Stimulated activated CD4-positive, alpha-beta T cell treated with anti-CD3 and anti-CD28 coated beads, Interleukin-1b, Interleukin-23, amount 100 ng/mL, for 1 hour (primary cell): ENCODE data around the gene FAIM2.

Experiments used
- DNase-seq, 2 donors: peaks; one replicate each; pipeline ENCODE4 v3.0.0-alpha.2; 2020; ENCODE audit warnings: low read depth in 2 of 2

The FAIM2 gene

DNA sequence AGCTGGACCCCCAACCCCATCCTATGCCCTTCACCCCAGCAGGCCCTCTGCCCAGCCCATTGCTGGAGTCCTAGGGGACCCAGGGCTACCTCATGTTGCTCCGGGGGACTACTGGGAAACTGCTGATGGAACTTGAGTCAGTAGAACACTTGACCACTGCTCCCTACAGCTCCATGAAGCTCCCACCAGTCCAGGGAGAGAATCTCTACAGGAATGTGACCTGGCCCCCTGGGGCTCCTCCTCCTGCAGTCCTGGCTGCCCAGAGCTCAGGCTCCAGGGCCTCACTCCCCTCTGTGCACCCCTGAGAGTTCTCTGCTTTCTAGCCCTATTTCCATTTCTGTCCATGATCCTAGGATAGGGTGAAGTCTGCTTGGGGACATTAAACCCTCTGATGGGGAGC lies 36.0 kb upstream of the FAIM2 start:
- DNase-seq, result no peak

DNA sequence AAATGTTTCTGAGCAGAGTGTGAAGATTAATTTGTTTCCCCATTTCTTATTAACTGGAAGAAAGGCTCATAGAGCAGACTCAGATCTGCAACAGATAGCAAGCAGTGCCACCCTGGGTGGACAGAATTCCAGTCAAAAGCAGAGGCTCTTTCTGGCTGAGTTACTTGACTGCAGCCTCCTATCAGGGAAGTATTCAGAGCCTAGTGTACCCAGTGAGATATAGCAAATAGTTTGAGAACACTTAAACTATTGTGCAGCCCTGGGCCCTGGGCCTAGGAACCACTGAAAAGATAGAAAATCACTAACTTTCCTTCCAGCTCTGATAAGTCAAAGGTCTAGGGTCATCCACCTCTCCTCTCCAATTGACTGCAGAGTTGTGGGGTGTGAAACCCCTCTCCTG lies 35.6 kb upstream of the FAIM2 start:
- no peak for DNase-seq

DNA sequence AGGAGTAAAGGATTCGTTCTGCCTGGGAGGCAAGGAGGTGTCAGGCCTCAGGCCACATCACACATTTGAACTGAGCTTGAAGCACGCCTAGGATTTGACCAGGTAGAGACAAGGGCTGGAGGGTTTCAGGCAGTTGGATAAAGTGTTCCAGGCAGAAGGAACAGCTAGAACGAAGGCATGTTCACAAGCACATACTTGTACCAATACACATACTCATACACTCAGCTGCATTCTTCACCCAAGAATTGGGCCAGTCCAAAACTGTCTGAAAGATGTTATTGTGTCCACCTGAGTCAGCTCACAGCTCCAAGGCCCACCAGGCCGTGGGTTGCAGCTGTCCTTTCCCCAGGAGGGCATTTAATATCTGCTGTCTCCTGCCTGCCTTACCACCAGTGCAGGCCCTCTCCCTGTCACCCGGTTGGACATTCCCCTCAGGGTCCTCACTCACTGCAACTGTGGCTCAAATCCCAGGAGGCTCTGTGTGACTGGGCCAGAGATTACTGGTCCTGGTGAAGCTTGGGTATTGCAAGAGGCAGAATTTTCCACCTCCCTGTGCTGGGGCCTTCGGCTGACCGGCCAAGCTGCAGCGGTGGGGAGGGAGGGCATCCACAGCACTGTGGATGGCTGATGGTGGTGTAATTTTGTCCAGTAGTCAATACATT lies 34.1 kb upstream of the FAIM2 start:
- no peak for DNase-seq

DNA sequence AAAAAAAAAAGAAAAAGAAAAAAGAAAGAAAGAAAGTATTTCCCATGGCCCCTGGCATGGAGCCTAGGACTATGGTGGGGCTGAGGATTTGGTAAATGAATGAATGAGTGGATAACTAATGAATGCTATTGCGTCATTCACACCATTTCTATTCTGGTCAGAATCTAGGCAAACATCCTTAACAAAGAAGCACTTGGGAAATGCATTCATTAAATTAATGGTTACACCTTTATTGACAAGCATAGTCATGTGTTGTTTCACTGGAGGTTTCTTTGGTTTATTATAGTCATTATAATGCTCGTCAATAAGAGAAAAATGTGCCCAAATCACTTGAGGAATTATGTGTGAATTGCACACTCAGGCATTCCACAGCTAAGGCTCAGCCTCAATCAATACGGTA lies 33.2 kb upstream of the FAIM2 start:
- DNase-seq, result no peak

DNA sequence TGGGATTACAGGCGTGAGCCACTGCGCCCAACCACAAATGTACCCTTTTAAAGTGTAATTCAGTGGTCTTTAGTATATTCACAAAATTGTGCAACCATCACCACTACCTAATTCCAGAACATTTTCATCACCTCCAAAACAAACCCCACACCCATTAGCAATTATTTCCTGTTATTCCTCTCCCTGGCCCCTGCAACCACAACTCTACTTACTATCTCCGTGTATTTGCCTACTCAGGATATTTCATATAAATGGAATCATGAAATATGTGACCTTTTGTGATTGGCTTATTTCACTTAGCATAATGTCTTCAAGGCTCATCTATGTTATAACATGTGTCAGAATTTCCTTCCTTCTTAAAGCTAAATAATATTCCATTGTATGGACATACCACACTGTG lies 30.8 kb upstream of the FAIM2 start:
- DNase-seq, result no peak

DNA sequence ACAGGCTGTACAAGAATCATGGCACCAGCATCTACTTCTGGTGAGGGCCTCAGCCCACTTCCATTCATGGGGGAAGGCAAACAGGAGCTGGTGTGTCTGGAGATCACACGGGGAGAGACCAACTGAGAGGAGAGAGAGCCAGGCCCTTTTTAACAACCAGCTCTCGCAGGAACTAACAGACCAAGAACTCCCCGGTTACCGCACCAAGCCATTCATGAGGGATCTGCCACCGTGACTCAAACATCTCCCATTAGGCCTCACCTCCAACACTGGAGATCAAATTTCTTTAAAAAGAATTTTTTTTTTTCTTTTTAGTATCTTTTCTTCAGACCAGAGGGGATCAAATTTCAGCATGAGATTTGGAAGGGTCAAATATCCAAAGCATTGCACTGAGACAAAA lies 30.1 kb upstream of the FAIM2 start:
- no peak for DNase-seq

DNA sequence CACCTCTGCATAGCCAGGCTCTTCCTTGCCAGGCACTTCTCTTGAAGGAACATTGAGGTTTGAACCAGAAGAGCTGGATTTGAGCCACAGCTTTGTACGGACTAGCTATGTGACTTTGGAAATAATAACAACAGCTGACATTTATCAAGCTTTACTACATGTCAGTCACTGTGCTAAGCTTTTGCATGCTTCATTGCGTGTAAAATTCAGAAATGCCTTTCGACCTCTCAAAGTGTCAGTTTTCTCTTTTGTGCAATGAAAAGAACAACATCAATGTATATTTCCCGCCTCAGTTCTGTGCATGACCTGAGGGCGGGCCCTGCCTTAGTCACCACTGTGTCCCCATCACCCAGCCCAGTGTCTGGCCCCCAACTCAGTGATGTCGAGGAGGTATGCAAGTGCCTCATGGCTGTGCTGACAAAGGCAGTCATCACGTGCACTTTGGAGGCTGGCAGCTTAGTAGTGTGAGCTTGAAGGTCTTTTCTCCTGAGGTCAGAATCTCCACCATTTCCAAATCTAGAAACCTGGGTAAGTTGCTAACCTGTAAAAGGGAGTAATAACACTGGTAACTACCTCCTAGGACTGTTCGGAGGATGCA lies 28.9 kb upstream of the FAIM2 start:
- no peak for DNase-seq

DNA sequence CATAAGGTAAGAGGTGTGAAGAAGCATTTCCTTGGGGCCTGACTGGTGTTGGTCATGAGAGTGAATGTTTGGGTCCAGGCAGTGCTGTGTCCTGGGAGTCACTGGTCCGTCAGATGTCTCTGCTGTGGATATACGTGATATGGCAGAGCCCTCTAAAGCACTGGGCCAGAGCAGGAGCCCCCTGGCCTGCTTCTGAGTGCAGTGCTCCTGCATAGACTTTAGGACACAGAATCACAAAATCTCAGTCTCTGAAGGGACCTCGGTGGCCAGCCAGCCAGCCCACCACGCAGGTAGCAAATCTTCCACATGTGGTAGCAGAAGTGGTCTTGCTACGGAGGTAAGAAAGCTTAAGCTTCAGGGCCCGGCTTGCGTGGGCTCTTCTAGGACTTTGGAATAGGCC lies 28.3 kb upstream of the FAIM2 start:
- DNase-seq, result no peak

DNA sequence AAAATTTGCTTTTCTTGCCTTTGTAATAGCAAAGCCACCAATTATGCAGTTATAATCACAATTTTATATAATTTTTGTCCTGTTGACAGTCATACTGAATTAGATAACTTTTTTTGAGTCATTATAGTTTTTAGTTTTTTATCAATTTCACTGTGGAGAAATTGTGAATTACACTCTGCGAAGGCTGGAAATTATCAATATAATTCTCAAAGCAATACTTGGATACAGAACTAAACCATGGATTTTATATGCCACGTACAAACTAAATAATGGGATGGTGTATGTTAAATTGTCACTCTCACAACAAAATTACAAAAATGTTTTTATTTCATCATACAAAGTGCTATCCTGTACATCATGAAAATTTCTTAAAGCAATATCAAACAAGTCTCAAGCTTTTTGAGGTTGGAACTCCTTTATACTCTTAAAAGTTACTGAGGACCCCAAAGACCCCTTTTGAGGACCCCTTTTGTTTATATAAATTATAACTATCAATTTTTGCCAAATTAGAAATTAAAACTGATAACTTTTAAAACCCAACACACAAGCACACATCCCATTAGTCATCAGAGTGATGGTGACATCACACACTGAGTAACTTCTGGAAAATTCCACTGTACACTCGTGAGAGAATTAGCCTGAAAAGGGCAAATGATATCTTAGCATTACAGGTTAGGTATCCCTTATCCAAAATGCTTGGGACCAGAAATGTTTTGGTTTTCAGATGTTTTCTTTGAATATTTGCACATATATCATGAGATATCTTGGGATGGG lies 27.0 kb upstream of the FAIM2 start:
- no peak for DNase-seq

DNA sequence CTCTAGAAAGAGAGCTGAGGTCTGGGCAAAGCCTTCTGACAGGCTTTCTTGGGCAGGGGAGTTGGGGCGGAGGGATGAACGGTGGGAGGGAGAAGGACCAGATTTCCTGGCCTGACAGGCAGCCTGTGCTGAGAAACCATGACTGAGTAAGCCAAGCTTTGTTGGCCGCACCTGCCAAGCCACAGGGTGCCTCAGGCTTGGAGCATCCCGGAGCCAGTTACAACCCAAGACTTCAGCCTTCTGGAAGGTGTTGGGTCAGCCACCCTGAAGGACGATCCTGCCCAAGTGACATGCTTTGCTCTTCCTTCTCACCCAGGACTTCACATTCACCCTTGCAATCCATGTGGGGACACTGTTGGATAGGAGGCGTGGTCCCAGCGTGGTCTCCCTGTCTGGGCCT lies 25.9 kb upstream of the FAIM2 start:
- DNase-seq, result no peak

DNA sequence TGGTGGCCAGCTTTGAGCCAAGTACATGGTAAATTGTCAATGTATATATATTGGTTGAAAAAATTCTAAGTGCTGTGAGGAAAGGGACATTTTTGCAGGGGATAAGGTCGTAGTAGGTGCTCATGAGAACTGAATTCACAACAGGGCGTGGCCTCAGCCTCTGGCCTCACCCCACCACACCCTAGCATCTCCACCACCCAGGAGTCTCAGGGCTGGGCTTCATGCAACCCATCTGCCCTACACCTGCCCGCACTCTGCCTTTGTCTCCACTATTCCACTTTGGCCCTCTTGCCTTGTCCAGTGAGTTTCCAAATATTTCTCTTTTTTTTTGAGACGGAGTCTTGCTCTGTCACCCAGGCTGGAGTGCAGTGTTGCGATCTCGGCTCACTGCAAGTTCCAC lies 24.8 kb upstream of the FAIM2 start:
- no peak for DNase-seq

DNA sequence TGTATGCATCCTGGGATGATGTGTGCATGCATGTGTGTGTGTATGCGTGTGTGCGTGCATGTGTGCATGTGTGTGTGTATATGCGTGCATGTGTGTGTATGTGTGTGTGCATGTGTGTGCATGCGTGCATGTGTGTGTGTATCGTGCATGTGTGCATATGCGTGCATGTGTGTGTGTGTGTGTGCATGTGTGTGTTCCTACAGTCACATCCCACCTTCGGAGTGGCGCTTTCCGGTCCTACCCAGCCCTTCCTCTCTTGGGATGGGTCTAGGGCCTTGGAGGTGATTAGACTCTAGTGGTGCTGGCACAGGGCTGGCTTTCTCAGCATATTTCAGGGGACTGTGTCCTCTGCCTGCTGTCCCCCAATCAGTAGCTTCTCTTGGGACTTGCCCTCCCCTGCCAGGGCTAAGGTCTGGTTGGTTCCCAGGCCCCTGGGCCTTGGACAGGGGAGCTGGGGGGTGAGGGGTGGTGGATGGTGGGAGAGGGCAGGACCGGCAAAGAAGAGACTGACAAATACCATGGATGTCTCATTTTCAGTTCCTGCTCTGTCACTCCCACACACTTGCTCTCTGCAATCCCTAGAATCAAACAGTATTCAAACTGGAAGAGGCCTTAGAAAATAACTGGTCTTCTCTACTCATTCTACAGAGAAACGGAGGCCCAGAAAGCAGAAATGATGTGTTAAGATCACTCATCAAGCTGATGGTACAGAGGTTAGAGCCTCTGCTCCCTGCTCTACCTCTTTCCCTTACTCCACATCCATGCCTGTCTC lies 21.9 kb upstream of the FAIM2 start:
- DNase-seq, result no peak

DNA sequence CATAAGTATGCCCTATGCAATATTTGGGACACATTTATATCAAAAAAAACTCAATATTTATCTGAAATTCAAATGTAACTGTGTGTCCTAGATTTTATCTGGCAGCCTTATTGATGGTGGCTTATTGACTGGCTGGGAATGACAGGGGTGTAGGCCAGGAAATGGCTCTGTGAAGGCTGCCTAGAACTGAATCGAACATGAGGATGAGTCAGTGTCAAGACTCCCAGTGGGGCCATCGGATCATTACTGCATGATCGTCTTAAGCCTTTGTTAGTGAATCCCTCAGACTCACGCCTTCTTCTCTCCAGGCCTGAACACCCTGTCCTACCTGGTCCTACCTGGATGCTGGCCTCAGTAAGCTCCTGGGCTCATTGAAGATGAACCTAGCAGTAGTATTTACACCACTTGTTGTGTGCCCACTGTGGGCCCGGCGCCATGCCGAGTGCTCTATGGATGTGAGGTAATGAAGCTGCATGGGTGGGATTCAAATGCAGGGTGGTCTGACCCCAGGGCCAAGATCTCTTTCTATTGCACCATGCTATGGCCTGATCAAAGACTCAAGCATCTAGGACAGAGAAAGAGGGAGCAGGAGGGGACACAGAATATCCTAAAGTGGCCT lies 21.0 kb upstream of the FAIM2 start:
- no peak for DNase-seq

DNA sequence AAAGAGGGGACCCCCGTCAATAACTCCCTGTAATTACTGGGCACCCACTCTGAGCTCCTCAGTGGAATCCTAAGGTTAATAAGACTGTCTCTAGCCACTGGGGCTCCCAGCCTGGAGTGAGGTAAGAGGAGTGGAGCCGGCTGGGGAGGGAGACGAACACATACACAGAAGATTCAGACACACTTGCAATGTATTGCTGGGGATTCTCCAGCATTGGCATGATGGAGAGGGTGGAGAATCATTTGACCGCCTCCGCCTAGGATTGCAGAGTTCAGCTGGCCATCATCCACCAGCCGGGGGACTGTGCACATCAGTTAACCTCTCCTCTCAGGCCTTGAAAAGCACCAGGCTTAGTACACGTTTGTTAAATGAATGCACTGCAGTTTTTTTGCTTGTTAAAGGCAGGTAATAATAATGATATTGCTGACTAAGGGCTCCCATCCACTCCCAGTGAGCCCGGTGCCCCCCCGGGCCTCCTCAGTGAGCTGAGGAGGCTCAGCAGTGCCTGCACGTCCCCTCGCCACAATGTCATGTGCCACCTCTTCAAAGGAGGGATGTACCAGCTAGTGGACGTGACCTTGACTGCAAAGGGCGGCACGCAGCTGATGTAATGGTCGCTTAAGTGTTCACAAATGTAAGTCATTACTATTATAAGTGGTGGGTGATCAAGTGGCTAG lies 20.3 kb upstream of the FAIM2 start:
- no peak for DNase-seq

DNA sequence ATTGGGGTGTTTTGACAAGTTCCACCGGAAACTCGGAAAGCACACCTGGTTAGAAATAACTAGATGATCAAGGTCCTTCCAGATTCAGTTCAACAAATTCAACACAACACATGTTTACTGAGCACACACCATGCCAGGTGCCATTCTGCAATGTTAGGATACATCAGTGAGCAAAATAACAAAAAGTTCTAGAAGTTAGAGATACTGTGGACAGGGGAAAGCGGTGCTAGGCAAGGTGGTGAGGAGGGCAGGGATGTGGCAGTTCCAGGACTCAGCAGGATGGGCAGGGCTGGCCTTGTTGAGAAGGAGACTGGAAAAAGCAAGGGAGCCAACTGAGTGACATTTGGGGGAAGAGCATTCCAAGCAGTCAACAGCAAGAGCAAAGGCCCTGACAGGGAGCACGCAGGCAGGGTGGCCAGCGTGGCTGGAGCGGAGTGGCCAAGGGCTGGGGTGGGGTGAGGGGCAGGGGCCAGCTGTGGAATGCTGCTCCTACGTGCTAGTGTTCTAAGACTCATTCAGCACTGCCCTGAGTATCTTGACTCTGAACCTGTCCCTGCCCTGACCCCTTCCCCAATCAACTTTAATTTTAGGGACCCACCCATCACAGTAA lies 19.4 kb upstream of the FAIM2 start:
- no peak for DNase-seq

DNA sequence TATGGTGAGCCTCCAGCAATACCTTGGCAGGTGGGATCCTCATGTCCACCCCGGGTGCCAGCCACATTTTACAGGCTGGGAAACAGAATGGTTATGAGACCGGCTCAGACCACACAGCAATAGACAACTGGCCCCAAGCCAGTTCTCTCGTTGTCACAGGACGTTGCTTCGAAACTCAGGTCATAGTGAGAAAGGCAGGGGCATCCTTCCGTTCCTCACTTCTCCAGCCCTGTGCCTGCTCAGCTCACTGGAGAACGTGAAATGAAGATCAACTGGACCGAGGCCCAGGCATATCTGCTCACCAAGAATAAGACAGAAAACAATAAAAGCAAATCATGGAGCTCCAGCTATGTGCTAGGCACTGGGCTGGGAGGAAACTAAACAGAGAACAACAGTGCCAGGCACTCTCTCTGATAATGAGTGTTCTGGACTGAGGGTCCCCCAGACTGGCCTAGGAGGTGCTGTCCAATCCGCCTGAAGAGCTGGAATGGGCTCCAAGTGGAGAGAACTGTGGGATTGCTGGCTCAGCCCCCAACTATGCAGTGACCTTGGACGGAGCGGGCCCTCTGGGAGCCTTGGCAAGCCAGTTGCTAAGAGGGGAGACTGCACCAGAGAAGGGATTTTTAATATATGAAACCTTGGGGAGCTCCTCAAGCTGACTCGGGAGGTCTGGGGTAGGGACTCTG lies 18.8 kb upstream of the FAIM2 start:
- DNase-seq, result no peak

DNA sequence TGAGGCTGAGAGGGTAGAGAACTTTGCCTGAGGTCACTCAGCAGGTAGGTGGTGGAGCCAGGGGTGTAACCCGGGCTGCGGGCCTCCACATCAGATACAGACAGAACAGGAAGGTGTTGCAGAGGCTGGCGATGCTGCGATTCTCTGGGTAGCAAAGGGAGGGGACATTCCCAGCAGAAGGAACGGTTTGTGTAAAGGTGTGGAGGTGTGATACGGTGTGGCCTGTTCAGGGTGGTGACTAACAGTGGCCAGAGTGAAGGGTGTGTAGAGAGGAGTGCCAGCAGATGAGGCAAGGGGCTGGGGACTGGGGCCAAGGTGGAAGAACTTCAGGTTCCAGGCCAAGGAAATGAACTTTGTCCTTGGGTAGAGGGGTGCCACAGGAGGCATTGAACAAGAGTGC lies 18.2 kb upstream of the FAIM2 start:
- DNase-seq, result no peak

DNA sequence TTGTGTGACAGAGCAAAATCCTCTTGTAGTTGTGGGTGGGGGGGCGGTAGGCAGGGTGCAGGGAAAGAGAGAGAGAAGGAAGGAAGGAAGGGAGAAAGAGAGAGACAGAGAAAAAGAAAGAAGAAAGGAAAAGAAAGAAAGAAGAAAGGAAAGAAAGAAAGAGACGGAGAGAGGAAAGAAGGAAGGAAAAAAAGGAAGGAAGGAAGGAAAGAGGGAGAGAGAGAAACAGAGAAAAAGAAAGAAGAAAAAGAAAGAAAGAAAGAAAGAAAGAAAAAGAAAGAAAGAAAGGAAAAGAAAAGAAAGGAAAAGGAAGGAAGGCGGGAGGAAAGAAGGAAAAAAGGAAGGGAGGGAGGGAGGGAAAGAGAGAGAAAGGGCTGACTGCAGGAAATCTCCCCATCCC lies 17.6 kb upstream of the FAIM2 start:
- DNase-seq, result no peak

DNA sequence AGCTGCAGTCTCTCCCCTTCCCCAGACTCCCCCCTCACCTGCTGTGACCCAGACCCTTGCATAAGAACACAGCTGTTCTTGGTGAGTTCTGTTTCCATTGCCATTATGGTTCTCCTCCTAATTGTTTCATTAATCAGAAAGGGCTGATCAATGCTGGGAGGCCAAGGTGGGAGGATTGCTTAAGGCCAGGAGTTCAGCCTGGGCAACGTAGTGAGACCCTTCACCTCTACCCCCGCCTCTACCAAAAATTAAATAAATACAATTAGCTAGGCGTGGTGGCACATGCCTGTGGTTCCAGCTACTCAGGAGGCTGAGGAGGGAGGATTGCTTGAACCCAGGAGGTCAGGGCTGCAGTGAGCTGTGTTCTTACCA lies 17.2 kb upstream of the FAIM2 start:
- no peak for DNase-seq

DNA sequence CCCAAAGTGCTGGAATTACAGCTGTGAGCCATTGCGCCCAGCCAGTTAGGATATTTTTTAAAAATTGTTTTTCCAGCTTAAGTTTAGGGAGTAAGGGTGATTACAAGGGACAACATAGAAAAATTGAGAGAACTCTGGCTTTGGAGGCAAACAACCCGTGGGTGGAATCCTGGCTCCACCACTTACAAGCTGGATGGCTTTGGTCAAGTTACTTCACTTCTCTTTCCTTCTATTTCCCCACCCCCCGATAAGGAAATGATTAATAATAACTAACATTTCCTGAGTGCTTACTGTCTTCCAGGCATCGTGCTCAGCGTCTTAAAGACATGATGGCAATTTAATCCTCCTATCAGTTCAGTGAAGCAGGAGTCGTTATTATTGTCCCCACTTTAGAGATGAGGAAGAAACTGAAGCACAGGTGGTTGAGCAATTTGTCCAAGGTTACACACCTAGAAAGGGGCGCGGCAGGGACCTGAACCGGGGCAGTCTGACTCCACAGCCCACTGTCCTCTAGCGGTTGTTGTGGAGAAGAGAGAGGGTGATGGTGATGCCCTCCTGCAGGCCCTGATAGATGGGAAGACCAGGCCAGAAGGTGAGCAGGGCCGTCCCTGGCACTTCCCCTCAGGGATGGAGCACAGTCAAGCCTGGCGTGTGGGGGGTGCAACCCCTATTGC lies 16.7 kb upstream of the FAIM2 start:
- no peak for DNase-seq
